Bronchial epithelial cell (primary cell): ENCODE measurements around the gene TFPI. TPM values are rescaled to one million over a fixed set of nuclear protein-coding genes. Genes with fewer than 3 reads are reported as not detected.
A peak's percentile ranks its signal among the peaks of the same experiment; 100 is the strongest.

Source experiments
- DNase-seq: peaks from one replicate; pipeline ENCODE4 v3.0.0-alpha.2; 2010; ENCODE audit warnings: low read depth
- FAIRE-seq: peaks from 2 replicates; lab custom pipeline; 2011; peaks lifted over from hg19 to GRCh38; lab: Jason Lieb, UNC
- H3K27me3 ChIP-seq: 2 replicates; pipeline ENCODE4 v1.5.1; 2011; ENCODE audit warnings: low read length; ENCODE audit not compliant: control insufficient read depth, insufficient read depth
- H3K36me3 ChIP-seq: 2 replicates; pipeline ENCODE4 v1.5.1; 2011; ENCODE audit warnings: low read length; ENCODE audit not compliant: control insufficient read depth, insufficient read depth
- H3K4me3 ChIP-seq: 2 replicates; pipeline ENCODE4 v1.5.1; 2011; ENCODE audit warnings: mild to moderate bottlenecking, low read depth, low read length, control low read depth
- CTCF ChIP-seq: IDR thresholded peaks from 2 replicates; pipeline ENCODE4 v1.5.1; 2011; ENCODE audit warnings: mild to moderate bottlenecking, moderate library complexity, low read length, control low read depth, inconsistent platforms; ENCODE audit not compliant: insufficient read depth, severe bottlenecking
- total RNA-seq: library from RNA; depleted of rRNA; stranded (reverse); fragments of >200 nt; gene quantifications from 2 replicates; pipeline ENCODE4 v1.2.1, GENCODE V29; 2014

TFPI gene
- total RNA-seq, 1 donor from 2014 or later: 2.1 TPM

GRCh38 chr2:187442778-187443177 is 111.5 kb downstream of the TFPI start:
- TF ChIP-seq CTCF: no peak
- Histone ChIP-seq H3K27me3 (no peaks in the 10 kb centered on the region), H3K36me3 (no peaks in the 10 kb centered on the region), H3K4me3 (no peak overlapping the region)
- DNase-seq (no peak), FAIRE-seq (no peak)

- FAIRE-seq (no peak), DNase-seq (peak; percentile 21)
- no peaks in the 10 kb centered on the region for H3K36me3 ChIP-seq
- no peaks in the 10 kb centered on the region for H3K27me3 ChIP-seq
- TF ChIP-seq CTCF: peak; percentile 2
- H3K4me3 ChIP-seq: no peak overlapping the region
These were observed 111.9 kb downstream of the TFPI start for GRCh38 chr2:187442378-187442777.

GRCh38 chr2:187440101-187440675 is 114.0 kb downstream of the TFPI start:
- H3K36me3 ChIP-seq: no peaks in the 10 kb centered on the region

GRCh38 chr2:187438455-187438854 is 115.8 kb downstream of the TFPI start:
- FAIRE-seq (no peak), DNase-seq (no peak)
- Histone ChIP-seq H3K4me3 (no peak overlapping the region), H3K36me3 (no peaks in the 10 kb centered on the region), H3K27me3 (no peaks in the 10 kb centered on the region)
- TF ChIP-seq CTCF: no peak

More at GRCh38 chr2:187440101-187440675, 114.0 kb downstream of the TFPI start:
- DNase-seq (no peak), FAIRE-seq (no peak)
- TF ChIP-seq CTCF: no peak
- no peaks in the 10 kb centered on the region for H3K27me3 ChIP-seq
- no peak overlapping the region for H3K4me3 ChIP-seq

- H3K4me3 ChIP-seq: no peak overlapping the region
- no peak for TF ChIP-seq CTCF
- H3K36me3 ChIP-seq: no peaks in the 10 kb centered on the region
- no peak for FAIRE-seq
- no peak for DNase-seq
- H3K27me3 ChIP-seq: no peaks in the 10 kb centered on the region
These were observed 118.5 kb downstream of the TFPI start for GRCh38 chr2:187435756-187436155.

- no peak for FAIRE-seq
- no peak for DNase-seq
- no peak for TF ChIP-seq CTCF
- H3K27me3 ChIP-seq: no peaks in the 10 kb centered on the region
- no peaks in the 10 kb centered on the region for H3K36me3 ChIP-seq
- H3K4me3 ChIP-seq: no peak overlapping the region
These were observed 119.2 kb downstream of the TFPI start for GRCh38 chr2:187435078-187435477.
